ENCODE measurements around the gene C1QTNF1.
"Not testable (repeated sequence)": the region's sequence is repeated elsewhere in the genome, so short reads cannot be mapped to it uniquely, and the experiment has no call there.

C1QTNF1 gene

DNA sequence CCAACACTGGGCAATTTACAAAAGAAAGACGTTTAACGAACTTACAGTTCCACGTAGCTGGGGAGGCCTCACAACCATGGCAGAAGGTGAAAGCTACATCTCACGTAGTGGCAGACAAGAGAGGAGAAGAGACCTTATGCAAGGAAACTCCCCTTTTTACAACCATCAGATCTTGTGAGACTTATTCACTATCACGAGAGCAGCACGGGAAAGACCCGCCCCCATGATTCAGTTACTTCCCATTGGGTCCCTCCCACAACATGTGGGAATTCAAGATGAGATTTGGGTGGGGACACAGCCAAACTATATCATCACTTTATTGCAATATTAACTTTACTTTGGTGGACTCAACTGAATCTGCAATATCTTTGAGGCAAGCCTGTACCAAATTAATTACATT, 38.7 kb downstream of the C1QTNF1 start:
- no peak for DNase-seq

GRCh38 chr17:79064026-79064425, 40.1 kb downstream of the C1QTNF1 start:
- DNase-seq = no peak

DNA sequence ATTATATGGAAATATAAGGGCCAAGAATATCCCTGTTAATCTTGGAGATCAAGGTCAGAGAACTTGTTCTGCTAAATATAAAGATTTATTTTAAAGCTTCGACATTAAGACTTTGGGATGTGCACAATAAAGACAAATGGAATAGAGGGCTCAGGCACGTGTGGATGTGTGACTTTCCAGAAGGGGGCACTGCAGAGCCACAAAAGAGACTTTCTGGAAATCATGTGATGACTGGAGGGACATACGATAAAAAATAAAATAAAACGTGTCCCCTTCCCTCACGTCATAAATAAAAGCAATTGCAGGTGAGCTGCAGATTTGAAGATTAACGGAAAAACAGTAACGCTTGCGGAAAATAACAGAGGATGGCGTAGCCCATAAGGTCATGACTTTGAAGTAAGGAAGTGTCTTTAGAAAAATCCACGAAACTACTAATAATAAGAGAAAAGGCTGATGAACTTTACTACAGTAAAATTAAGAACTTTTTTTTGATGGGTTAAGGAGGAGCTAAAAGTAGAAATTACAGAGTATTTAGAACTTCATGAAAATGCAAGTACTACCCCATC, 41.2 kb downstream of the C1QTNF1 start:
- peak; percentile 75 for DNase-seq

DNA sequence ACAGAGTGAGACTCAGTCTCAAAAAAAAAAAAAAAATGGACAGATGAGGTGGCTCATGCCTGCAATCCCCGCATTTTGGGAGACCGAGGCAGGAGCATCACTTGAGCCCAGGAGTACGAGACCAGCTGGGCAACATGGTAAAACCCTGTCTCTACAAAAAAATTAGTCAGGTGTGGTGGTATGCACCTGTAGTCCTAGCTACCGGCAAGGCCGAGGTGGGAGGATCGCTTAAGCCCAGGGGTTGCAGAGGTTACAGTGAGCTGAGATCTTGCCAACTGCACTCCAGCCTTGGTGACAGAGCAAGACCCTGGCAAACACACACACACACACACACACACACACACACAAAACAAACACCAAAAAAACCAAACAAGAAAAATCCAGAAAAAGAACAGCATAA, 43.0 kb downstream of the C1QTNF1 start:
- DNase-seq = no peak

DNA sequence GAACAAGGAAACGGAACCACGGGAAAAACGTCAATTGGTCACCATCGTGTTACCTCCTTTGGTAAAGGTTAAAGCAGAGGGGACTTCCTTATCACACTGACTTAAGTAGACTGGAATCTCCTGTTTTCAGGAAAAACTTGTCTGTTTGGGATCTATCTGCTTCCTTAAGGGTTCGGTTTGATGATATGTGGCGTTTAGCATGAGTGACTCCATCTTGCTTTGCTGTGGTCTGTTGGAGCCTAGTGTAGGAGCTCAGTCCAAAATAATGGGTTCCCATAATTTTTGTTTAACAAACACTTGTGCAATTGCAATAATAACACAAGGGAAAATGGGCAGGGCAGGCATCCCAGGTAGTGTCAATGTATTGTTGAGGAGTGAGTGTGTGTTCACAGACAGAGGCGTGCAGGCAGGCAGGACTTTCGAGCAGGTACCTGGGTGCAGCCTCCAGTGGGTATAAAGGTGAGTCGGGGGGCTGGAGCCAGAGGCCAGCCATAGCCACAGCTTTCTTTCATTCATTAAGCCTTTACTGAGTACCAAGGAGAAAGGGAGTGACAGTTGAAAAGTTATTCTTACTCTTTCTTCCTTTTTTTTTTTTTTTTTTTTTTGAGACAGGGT, 46.4 kb downstream of the C1QTNF1 start:
- no peak for DNase-seq

- DNase-seq = no peak
These were observed 47.3 kb downstream of the C1QTNF1 start for GRCh38 chr17:79071161-79071740.

- DNase-seq = no peak
These were observed 48.6 kb downstream of the C1QTNF1 start for GRCh38 chr17:79072544-79072943.

DNA sequence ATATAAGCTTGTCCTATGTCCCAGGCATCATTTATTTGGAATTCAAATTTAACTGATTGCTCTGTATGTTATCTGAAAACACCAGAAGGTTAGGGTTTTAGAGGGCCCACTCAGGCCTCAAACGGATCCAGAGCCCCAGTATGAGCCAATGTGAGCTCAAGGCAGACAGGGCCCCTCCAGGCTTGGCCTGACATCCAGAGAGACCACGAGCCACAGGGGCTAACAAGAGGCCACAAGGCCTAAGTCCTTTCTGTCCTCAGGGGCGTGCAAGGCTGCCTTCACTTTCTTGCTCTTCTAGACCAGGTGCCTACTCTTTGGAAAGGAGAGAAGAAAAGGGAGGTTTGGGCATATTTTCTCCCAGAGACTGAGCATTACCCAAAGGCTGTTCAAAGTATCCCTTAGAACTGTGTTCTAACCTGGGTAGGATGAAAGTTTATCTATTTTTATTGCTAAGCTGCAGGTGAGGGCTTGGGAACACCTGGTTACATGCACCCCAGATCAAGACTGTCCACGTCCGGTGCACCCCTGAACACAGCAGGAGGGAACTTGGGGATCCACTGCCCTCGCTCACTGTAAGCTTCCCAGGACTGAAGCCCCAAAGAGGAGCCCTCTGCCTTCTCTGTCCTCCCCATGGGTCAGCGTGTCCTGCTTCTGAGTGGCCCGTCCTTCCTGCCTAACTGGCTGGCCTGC, 49.2 kb downstream of the C1QTNF1 start:
- no peak for DNase-seq

GRCh38 chr17:79073706-79074088, 49.7 kb downstream of the C1QTNF1 start:
- no peak for DNase-seq

GRCh38 chr17:79074121-79074648, 50.2 kb downstream of the C1QTNF1 start:
- DNase-seq = not testable (repeated sequence)

GRCh38 chr17:79074649-79075445, 50.9 kb downstream of the C1QTNF1 start, which contains the start of gene ENGASE:
Gene ENGASE (plus strand): TSS chr17:79074824. CDS start chr17:79074945, 121 bp downstream.
- peak; percentile 93 for DNase-seq

DNA sequence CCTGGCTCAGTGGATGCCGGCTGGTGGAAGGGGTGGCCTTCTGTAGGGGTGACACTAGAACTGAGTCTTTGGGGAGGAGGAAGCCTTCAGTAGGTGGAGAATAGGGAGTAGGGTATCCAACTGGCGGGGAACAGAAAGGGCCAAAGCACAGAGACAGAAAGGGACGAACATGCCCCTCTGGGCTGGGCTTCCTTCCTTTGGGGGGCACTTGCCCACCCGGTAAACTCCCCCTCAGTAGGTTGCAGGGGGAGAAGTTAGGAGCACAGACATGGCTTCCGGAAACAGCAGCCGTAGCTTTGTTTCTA, 51.4 kb downstream of the C1QTNF1 start:
- DNase-seq = peak; percentile 42

DNA sequence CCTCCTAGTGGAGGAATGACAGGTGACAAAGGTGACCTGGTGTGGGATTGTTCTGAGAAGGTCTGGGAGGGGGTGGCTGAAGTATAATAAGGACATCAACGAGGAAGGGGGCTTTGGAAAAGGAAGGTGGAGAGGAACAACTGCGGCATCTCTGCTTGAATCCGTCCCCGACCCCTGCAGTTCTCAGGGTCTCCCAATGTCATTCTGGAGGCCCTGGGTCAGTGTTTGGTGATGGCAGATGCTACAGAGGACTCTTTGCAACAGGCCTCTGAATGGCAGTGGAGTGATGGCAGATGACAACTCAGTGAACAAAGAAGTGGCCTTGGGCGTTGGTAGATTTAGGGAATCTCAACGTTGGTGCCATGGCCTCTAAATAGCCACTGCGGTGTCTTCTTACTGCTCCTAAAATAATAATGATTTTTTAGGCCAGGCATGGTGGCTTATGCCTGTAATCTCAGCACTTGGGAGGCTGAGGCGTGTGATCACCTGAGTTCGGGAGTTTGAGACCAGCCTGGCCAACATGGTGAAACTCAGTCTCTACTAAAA, 52.0 kb downstream of the C1QTNF1 start:
- no peak for DNase-seq

DNA sequence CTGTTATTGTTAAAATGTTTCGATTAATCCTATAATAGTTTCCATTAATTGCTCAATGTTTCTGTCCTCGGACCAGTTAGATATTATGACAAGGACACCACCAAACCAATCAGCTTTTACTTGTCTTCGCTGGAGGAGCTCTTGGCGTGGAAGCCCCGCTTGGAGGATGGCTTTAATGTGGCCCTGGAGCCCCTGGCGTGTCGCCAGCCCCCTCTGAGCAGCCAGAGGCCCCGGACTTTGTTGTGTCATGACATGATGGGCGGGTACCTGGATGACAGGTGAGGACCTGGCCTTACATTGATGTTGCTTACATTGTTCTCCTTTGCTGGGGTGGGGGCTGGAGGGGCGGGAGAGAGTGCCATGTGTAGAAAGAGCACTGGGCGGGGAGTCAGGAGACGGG, 53.6 kb downstream of the C1QTNF1 start:
- no peak for DNase-seq

- DNase-seq = no peak
These were observed 54.7 kb downstream of the C1QTNF1 start for GRCh38 chr17:79078476-79079190.

DNA sequence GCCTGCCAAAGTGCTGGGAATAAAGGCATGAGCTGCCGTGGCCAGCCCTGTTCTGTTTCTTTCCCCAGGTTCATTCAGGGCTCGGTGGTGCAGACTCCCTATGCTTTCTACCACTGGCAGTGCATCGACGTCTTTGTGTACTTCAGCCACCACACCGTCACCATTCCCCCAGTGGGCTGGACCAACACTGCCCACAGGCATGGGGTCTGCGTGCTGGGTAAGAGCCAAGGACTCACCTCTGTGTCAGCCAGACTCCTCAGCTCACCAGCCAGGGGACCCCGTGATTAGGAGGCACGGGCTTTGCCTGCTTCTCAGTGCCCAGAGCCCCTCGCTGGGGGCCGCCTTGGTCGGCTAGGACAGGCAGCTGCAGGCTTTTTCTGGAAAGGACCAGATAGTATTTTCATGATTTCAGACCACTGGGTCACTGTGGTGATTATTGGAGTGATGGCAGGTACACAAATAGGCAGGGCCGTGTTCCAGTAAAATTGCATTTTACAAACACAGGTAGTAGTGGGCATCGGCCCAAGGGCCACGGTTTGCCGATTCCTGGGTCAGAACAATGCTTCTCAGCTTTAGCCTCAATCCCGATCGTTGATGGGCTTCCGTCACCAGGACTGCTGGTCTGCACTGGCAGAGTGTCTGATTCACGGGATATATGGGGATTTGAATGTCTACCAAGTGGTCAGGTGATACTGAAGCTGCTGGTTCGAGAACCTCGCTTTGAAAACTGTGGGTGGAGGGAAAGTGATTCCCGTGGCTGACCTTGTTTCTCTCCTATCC, 55.6 kb downstream of the C1QTNF1 start:
- DNase-seq = no peak

DNA sequence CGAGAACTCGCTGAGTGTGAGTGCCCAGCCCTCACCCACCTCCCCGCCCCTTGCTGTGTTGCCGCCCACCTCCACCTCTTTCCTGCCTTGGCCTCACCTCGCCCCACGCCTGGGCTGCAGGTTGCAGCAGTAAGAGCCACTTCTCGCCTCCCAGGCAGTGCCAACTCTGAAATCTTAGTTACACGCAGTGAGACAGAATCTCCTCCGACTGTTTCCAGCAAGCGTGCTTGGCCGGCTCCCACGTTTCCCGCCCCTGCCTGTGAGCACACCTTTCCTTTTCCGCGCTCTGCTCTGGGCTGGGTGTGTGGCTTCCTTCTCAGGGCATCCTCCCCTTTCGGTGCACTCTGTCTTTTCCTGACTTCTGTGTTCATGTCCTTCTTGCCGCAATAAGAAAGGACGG, 56.4 kb downstream of the C1QTNF1 start:
- no peak for DNase-seq

DNA sequence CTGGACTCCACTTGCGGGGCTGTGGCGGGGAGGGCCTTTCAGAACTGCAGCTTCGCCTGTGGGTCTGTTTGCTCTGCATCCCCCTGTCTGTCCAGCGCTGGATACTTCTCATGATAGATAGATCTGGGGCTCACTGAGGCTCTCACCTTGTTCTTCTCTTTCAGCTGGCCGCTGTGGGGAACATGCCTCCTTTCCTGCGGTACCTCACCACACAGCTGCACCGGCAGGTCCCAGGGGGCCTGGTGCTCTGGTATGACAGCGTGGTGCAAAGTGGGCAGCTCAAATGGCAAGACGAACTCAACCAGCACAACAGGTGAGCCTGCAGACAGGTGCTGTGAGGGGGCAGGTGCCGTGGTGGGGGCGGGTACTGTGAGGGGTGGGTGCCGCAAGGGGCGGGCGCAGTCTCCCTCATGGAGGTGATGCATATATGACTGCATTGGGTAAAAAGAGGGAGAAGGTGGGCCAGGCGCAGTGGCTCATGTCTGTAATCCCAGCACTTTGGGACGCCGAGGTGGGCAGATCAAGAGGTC, 56.9 kb downstream of the C1QTNF1 start:
- no peak for DNase-seq

DNA sequence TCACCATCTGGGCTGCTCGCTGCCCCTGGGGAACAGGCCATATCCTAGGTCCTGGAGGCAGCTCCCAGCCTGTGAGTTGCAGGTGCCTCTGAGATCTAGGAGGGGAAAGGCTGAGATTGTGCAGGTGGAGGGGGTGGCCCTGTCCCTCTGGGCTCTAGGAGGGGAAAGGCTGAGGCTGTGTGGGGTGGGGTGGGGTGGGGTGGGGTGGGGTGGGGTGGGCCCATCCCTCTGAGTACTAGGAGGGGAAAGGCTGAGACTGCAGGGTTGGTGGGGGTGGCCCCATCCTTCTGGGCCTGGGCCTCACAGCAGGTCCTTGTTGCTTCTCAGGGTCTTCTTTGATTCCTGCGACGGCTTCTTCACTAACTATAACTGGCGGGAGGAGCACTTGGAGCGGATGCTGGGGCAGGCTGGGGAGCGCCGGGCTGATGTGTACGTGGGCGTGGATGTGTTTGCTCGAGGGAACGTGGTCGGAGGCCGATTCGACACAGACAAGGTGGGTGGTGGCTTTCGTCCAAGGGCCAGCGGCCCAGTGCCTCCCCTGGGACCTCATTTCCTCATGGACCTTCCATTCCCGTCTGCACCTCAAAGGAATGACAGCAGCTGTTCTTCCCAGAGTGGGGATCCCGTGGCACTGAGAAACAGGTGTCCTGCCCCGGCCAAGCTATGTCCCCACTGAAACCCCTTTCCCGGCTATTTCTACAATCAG, 57.8 kb downstream of the C1QTNF1 start:
- no peak for DNase-seq
